Measurements from ENCODE around the gene TMEM183A. TPM values are rescaled to one million over a fixed set of nuclear protein-coding genes. Genes with fewer than 3 reads are reported as not detected.

The TMEM183A gene
- 47.9 and 62.2 TPM in 2 replicates for polyA plus RNA-seq (2012; rRNA removed)
- polyA plus RNA-seq (2012; cell fraction: cytosol; rRNA removed) = 43.9 and 55.4 TPM in 2 replicates
- polyA plus RNA-seq (2012; cell fraction: nucleus; rRNA removed) = 70.0 and 98.7 TPM in 2 replicates

- WGBS (ENCODE audit: low lambda C conversion rate) = 1% methylated on average over 44 of the region's 78 CpGs
- Histone ChIP-seq H3K9ac (peak within 1 kb of the TSS; percentile 83), H3F3A (replicated peaks; ENCODE audit: insufficient read depth) (peaks cover 9% of the 10 kb centered on the region), H3K9me2 (no peaks in the 10 kb centered on the region), H3K36me3 (replicated peaks in 1 of 2; ENCODE audit: control insufficient read depth in 1 of 2, insufficient read depth in 2 of 2, low read length in 1 of 2) (peaks cover 25 to 29% of the 10 kb centered on the region in 2 experiments), H3K9me3 (no peaks in the 10 kb centered on the region), H2AFZ (ENCODE audit: low read depth) (peak within 1 kb of the TSS; percentile 98), H3K27me3 (ENCODE audit: insufficient read depth) (no peaks in the 10 kb centered on the region), H3K79me2 (ENCODE audit: insufficient read depth) (peaks cover 45% of the 10 kb centered on the region), H4K20me1 (ENCODE audit: insufficient read depth) (no peaks in the 10 kb centered on the region; the same call in 1 of the 2 replicates), H3K27ac (ENCODE audit: low read depth in 2 of 2, low read length in 1 of 2) (peak within 1 kb of the TSS; percentile 78 to 80), H3K4me1 (ENCODE audit: control insufficient read depth in 1 of 2, insufficient read depth in 2 of 2, low read depth in 1 of 2, low read length in 1 of 2) (peaks cover 6 to 10% of the 10 kb centered on the region in 2 experiments; a peak in 3 of 4 replicates), H3K4me2 (peak within 1 kb of the TSS; percentile 77), H3K4me3 (ENCODE audit: low read depth in 2 of 2, low read length in 1 of 2) (peak within 1 kb of the TSS; percentile 75 to 77)
- ChIA-PET POLR2A (interaction anchor here (0.7 to 1.9 kb wide), 10 partner anchors 9 to 119 kb away, joined by 3 to 7 read pairs (median 4); partner anchors contain the start of genes CYB5R1 and KLHL12), CTCF (interaction anchor here (0.9 to 2.6 kb wide), 8 partner anchors 8 to 336 kb away, joined by 3 to 10 read pairs (median 4); no protein-coding TSS in a partner anchor)
- DNase-seq = peak; percentile 93
- TF ChIP-seq MXI1 (IDR thresholded peaks at IDR 0.05; ENCODE audit: low read depth, low read length) (peak; percentile 87), RCOR1 (IDR thresholded peaks at IDR 0.05; ENCODE audit: low read length) (no peak; the same call in 1 of the 2 replicates), RXRA (IDR thresholded peaks at IDR 0.05; ENCODE audit: borderline replicate concordance, low read depth) (no peak), EP300 (IDR thresholded peaks at IDR 0.05; ENCODE audit: borderline replicate concordance in 1 of 2, low read depth in 1 of 2, low read length in 1 of 2) (no peak), POLR2AphosphoS5 (IDR thresholded peaks at IDR 0.05; ENCODE audit: low read depth, low read length) (peak; percentile 98), RAD21 (IDR thresholded peaks at IDR 0.05; ENCODE audit: low read length) (no peak), ZBTB33 (IDR thresholded peaks at IDR 0.05; ENCODE audit: borderline replicate concordance, low read depth) (peak; percentile 97), FOXJ3 (CRISPR knock-in tag; IDR thresholded peaks at IDR 0.05) (no peak), ELF1 (IDR thresholded peaks at IDR 0.05) (peak; percentile 52; the same call in 1 of the 2 replicates), TAF1 (IDR thresholded peaks at IDR 0.05; ENCODE audit: borderline replicate concordance, low read depth, low read length) (peak; percentile 72; the same call in 1 of the 2 replicates), YY1 (IDR thresholded peaks at IDR 0.05; ENCODE audit: low read depth) (peak; percentile 75; the same call in 1 of the 2 replicates), REST (IDR thresholded peaks at IDR 0.05; ENCODE audit: low read depth, low read length) (0 out of 2 replicates have a peak, but pooled peaks have one; percentile 6), EZH2phosphoT487 (IDR thresholded peaks at IDR 0.05; ENCODE audit: borderline replicate concordance, low read depth) (no peak), JUND (IDR thresholded peaks at IDR 0.05) (no peak), IRF3 (IDR thresholded peaks at IDR 0.05; ENCODE audit: low read depth, low read length) (peak; percentile 55), RFX5 (IDR thresholded peaks at IDR 0.05; ENCODE audit: low read length) (peak; percentile 90), MAX (IDR thresholded peaks at IDR 0.05; ENCODE audit: low read depth) (peak; percentile 90), MEF2A (IDR thresholded peaks at IDR 0.05; ENCODE audit: borderline replicate concordance, low read depth) (no peak), NRF1 (IDR thresholded peaks at IDR 0.05; ENCODE audit: low read depth, low read length) (no peak), SMC3 (IDR thresholded peaks at IDR 0.05; ENCODE audit: low read depth, low read length) (no peak), PBX3 (IDR thresholded peaks at IDR 0.05) (no peak), CHD2 (IDR thresholded peaks at IDR 0.05; ENCODE audit: low read length, partially characterized antibody) (peak; percentile 99), TCF12 (IDR thresholded peaks at IDR 0.05) (no peak)
Measured at GRCh38 chr1:203006948-203007871, at the start of gene TMEM183A. Gene TMEM183A, plus strand, starts transcription at chr1:203007374. Its CDS starts 92 bp downstream, at chr1:203007466.

Data from SK-N-SH (cell line).